Measurements from ENCODE around the gene TRAPPC4. TPM values are rescaled to one million over a fixed set of nuclear protein-coding genes. Genes with fewer than 3 reads are reported as not detected.

TRAPPC4 gene
- polyA plus RNA-seq, 1 of the 3 experiments (the other 2 are of a cell fraction), result 368 TPM

GRCh38 chr11:119028346-119029068 lies 9.9 kb downstream of the TRAPPC4 start:
- Histone ChIP-seq H3K27me3 (ENCODE audit: insufficient read depth) (no peaks in the 10 kb centered on the region), H2AFZ (ENCODE audit: low read depth) (no peak overlapping the region), H3K27ac (ENCODE audit: low read depth in 2 of 2, low read length in 1 of 2) (no peak overlapping the region), H3F3A (replicated peaks; ENCODE audit: insufficient read depth) (peaks cover 8% of the 10 kb centered on the region), H3K4me3 (ENCODE audit: low read depth in 2 of 2, low read length in 1 of 2) (no peak overlapping the region), H3K9ac (no peak overlapping the region), H3K4me1 (ENCODE audit: control insufficient read depth in 1 of 2, insufficient read depth in 2 of 2, low read depth in 1 of 2, low read length in 1 of 2) (peaks cover 10 to 12% of the 10 kb centered on the region in 2 experiments; a peak in 3 of 4 replicates), H3K79me2 (ENCODE audit: insufficient read depth) (no peaks in the 10 kb centered on the region), H3K9me3 (no peaks in the 10 kb centered on the region), H3K4me2 (no peak overlapping the region), H3K9me2 (no peaks in the 10 kb centered on the region), H3K36me3 (replicated peaks in 1 of 2; ENCODE audit: control insufficient read depth in 1 of 2, insufficient read depth in 2 of 2, low read length in 1 of 2) (peaks cover 7 to 28% of the 10 kb centered on the region in 2 experiments), H4K20me1 (ENCODE audit: insufficient read depth) (no peaks in the 10 kb centered on the region)
- WGBS (ENCODE audit: low lambda C conversion rate), result 89% methylated on average over 7 of the region's 9 CpGs
- no peak for DNase-seq
- ChIA-PET POLR2A (no interaction called here), CTCF (interaction anchor here (0.7 to 3.0 kb wide), 4 partner anchors 9 to 295 kb away, joined by 3 to 16 read pairs (median 3); partner anchors contain the start of genes RPS25 and TRAPPC4)
- TF ChIP-seq GATA2 (CRISPR knock-in tag; IDR thresholded peaks at IDR 0.05) (no peak), EP300 (IDR thresholded peaks at IDR 0.05; ENCODE audit: borderline replicate concordance in 1 of 2, low read depth in 1 of 2, low read length in 1 of 2) (no peak), RCOR1 (IDR thresholded peaks at IDR 0.05; ENCODE audit: low read length) (no peak), FOXJ3 (CRISPR knock-in tag; IDR thresholded peaks at IDR 0.05) (no peak), SIN3A (IDR thresholded peaks at IDR 0.05; ENCODE audit: borderline replicate concordance, low read depth, low read length) (no peak), CHD2 (IDR thresholded peaks at IDR 0.05; ENCODE audit: low read length, partially characterized antibody) (no peak), RAD21 (IDR thresholded peaks at IDR 0.05; ENCODE audit: low read length) (no peak), USF2 (IDR thresholded peaks at IDR 0.05; ENCODE audit: borderline replicate concordance, low read depth, low read length) (no peak), MEF2A (IDR thresholded peaks at IDR 0.05; ENCODE audit: borderline replicate concordance, low read depth) (no peak), NFIC (IDR thresholded peaks at IDR 0.05; ENCODE audit: borderline replicate concordance) (no peak), MAX (IDR thresholded peaks at IDR 0.05; ENCODE audit: low read depth) (no peak), FOSL2 (IDR thresholded peaks at IDR 0.05; ENCODE audit: borderline replicate concordance, low read depth) (no peak), ELF1 (IDR thresholded peaks at IDR 0.05) (no peak), MXI1 (IDR thresholded peaks at IDR 0.05; ENCODE audit: low read depth, low read length) (no peak), TCF12 (IDR thresholded peaks at IDR 0.05) (no peak), FOXM1 (IDR thresholded peaks at IDR 0.05; ENCODE audit: low read depth) (no peak), TEAD4 (IDR thresholded peaks at IDR 0.05; ENCODE audit: borderline replicate concordance, insufficient read depth) (no peak)

- H3K9me3 ChIP-seq, result no peaks in the 10 kb centered on the region
- no peaks in the 10 kb centered on the region for H3K27me3 ChIP-seq (ENCODE audit: insufficient read depth)
- H3K36me3 ChIP-seq (replicated peaks in 1 of 2; ENCODE audit: control insufficient read depth in 1 of 2, insufficient read depth in 2 of 2, low read length in 1 of 2), result peaks cover 2 to 23% of the 10 kb centered on the region in 2 experiments
- no peaks in the 10 kb centered on the region for H3K9me2 ChIP-seq
- H3F3A ChIP-seq (replicated peaks; ENCODE audit: insufficient read depth), result peaks cover 3% of the 10 kb centered on the region
- 100% methylated on average over 1 of the region's 1 CpG for WGBS (ENCODE audit: low lambda C conversion rate)
- no peaks in the 10 kb centered on the region for H3K79me2 ChIP-seq (ENCODE audit: insufficient read depth)
- ChIA-PET CTCF (interaction anchor here (1.6 to 3.0 kb wide), 3 partner anchors 9 to 19 kb away, joined by 4 to 16 read pairs (median 13); partner anchors contain the start of genes RPS25 and TRAPPC4), POLR2A (interaction anchor here (2.0 kb wide), 1 partner anchor 10 kb away, joined by 6 read pairs; the partner anchor contains the start of genes RPS25 and TRAPPC4)
- H3K4me2 ChIP-seq, result peak overlapping the region; percentile 94; the same call in 1 of the 2 replicates
- H2AFZ ChIP-seq (ENCODE audit: low read depth), result no peak overlapping the region
- H3K9ac ChIP-seq, result no peak overlapping the region
- peaks cover 5 to 12% of the 10 kb centered on the region in 2 experiments; a peak in 2 of 4 replicates for H3K4me1 ChIP-seq (ENCODE audit: control insufficient read depth in 1 of 2, insufficient read depth in 2 of 2, low read depth in 1 of 2, low read length in 1 of 2)
- no peaks in the 10 kb centered on the region for H4K20me1 ChIP-seq (ENCODE audit: insufficient read depth)
- DNase-seq, result no peak
- H3K27ac ChIP-seq (ENCODE audit: low read depth in 2 of 2, low read length in 1 of 2), result no peak overlapping the region
- H3K4me3 ChIP-seq (ENCODE audit: low read depth in 2 of 2, low read length in 1 of 2), result no peak overlapping the region
- TF ChIP-seq CHD2 (IDR thresholded peaks at IDR 0.05; ENCODE audit: low read length, partially characterized antibody) (no peak), PBX3 (IDR thresholded peaks at IDR 0.05) (no peak), ZBTB33 (IDR thresholded peaks at IDR 0.05; ENCODE audit: borderline replicate concordance, low read depth) (no peak), RAD21 (IDR thresholded peaks at IDR 0.05; ENCODE audit: low read length) (no peak), MAX (IDR thresholded peaks at IDR 0.05; ENCODE audit: low read depth) (no peak), RXRA (IDR thresholded peaks at IDR 0.05; ENCODE audit: borderline replicate concordance, low read depth) (no peak), IRF3 (IDR thresholded peaks at IDR 0.05; ENCODE audit: low read depth, low read length) (no peak), RCOR1 (IDR thresholded peaks at IDR 0.05; ENCODE audit: low read length) (no peak), ELF1 (IDR thresholded peaks at IDR 0.05) (no peak), EP300 (IDR thresholded peaks at IDR 0.05; ENCODE audit: borderline replicate concordance in 1 of 2, low read depth in 1 of 2, low read length in 1 of 2) (no peak), FOXM1 (IDR thresholded peaks at IDR 0.05; ENCODE audit: low read depth) (no peak), FOXJ3 (CRISPR knock-in tag; IDR thresholded peaks at IDR 0.05) (no peak), TEAD4 (IDR thresholded peaks at IDR 0.05; ENCODE audit: borderline replicate concordance, insufficient read depth) (no peak)
Observed at GRCh38 chr11:119029069-119029339, 10.4 kb downstream of the TRAPPC4 start.

All from SK-N-SH (cell line).